ENCODE results near the gene CLCN7. TPM values are rescaled to one million over a fixed set of nuclear protein-coding genes. Genes with fewer than 3 reads are reported as not detected.
A peak's percentile ranks its signal among the peaks of the same experiment; 100 is the strongest.

The CLCN7 gene
- total RNA-seq, 2 donors from 2014 or later, result 51.9 to 108 TPM

GRCh38 chr16:1420111-1420539, 54.7 kb downstream of the CLCN7 start:
- TF ChIP-seq POLR2AphosphoS5 (IDR thresholded peaks at IDR 0.05), result no peak
- no peak for TF ChIP-seq CTCF (IDR thresholded peaks at IDR 0.05)
- TF ChIP-seq POLR2A (IDR thresholded peaks at IDR 0.05), result no peak
- intact Hi-C loops (cut with DNase I), result loop anchor here (5.0 kb wide), 1 partner anchor 113 kb away; the partner anchor contains the start of gene UBE2I
- Histone ChIP-seq H3K9me3 (no peaks in the 10 kb centered on the region), H3K27ac (peak overlapping the region; percentile 93 to 95), H3K4me3 (peak overlapping the region; percentile 94 to 95), H3K4me1 (replicated peaks) (peaks cover 8% of the 10 kb centered on the region), H3K27me3 (replicated peaks; ENCODE audit: insufficient read depth) (no peaks in the 10 kb centered on the region), H3K36me3 (no peaks in the 10 kb centered on the region)
- WGBS, result under 1% methylated on average over 22 of the region's 22 CpGs
- no peak for DNase-seq (ENCODE audit: low spot score)

GRCh38 chr16:1416521-1416941, 58.3 kb downstream of the CLCN7 start:
- 55% methylated on average over 3 of the region's 3 CpGs for WGBS
- intact Hi-C loops (cut with DNase I), result loop anchor here (10.0 kb wide), 1 partner anchor 198 kb away; the partner anchor contains the start of genes CRAMP1 and IFT140
- Histone ChIP-seq H3K36me3 (no peaks in the 10 kb centered on the region), H3K27ac (no peak overlapping the region), H3K27me3 (replicated peaks; ENCODE audit: insufficient read depth) (no peaks in the 10 kb centered on the region), H3K4me3 (no peak overlapping the region), H3K4me1 (replicated peaks) (peaks cover 8% of the 10 kb centered on the region), H3K9me3 (no peaks in the 10 kb centered on the region)
- no peak for DNase-seq (ENCODE audit: low spot score)
- TF ChIP-seq CTCF (IDR thresholded peaks at IDR 0.05), result no peak
- TF ChIP-seq POLR2AphosphoS5 (IDR thresholded peaks at IDR 0.05), result no peak

GRCh38 chr16:1414532-1415260, 60.1 kb downstream of the CLCN7 start, which contains the start of gene UNKL:
Gene UNKL (minus strand): TSS chr16:1414704. CDS start chr16:1414691, 13 bp downstream.
- H3K4me3 ChIP-seq, result peak within 1 kb of the TSS; percentile 95 to 98
- intact Hi-C loops (cut with DNase I), result loop anchor here (10.0 kb wide), 1 partner anchor 200 kb away; the partner anchor contains the start of genes CRAMP1 and IFT140
- 7% methylated on average over 23 of the region's 72 CpGs for WGBS
- H3K36me3 ChIP-seq, result peaks cover 0 to 3% of the 10 kb centered on the region in 2 donors
- H3K27me3 ChIP-seq (replicated peaks; ENCODE audit: insufficient read depth), result no peaks in the 10 kb centered on the region
- no peaks in the 10 kb centered on the region for H3K9me3 ChIP-seq
- peak within 1 kb of the TSS; percentile 84 to 87 for H3K27ac ChIP-seq
- peaks cover 3% of the 10 kb centered on the region for H3K4me1 ChIP-seq (replicated peaks)
- TF ChIP-seq CTCF (IDR thresholded peaks at IDR 0.05) (no peak), POLR2AphosphoS5 (IDR thresholded peaks at IDR 0.05) (peak; percentile 8)
- DNase-seq (ENCODE audit: low spot score), result peak; percentile 64

GRCh38 chr16:1413684-1414531, 60.9 kb downstream of the CLCN7 start:
- Histone ChIP-seq H3K4me1 (replicated peaks) (no peaks in the 10 kb centered on the region), H3K4me3 (peak overlapping the region; percentile 95 to 98), H3K27ac (peak overlapping the region; percentile 84 to 87), H3K27me3 (replicated peaks; ENCODE audit: insufficient read depth) (no peaks in the 10 kb centered on the region), H3K9me3 (no peaks in the 10 kb centered on the region), H3K36me3 (peaks cover 0 to 3% of the 10 kb centered on the region in 2 donors)
- intact Hi-C loops (cut with DNase I), result loop anchor here (10.0 kb wide), 1 partner anchor 201 kb away; the partner anchor contains the start of genes CRAMP1 and IFT140
- no peak for DNase-seq (ENCODE audit: low spot score)
- TF ChIP-seq CTCF (IDR thresholded peaks at IDR 0.05) (peak; percentile 25 to 60 (median 47)), POLR2AphosphoS5 (IDR thresholded peaks at IDR 0.05) (peak; percentile 12), POLR2A (IDR thresholded peaks at IDR 0.05) (no peak)
- WGBS, result 3% methylated on average over 72 of the region's 85 CpGs

Data from prostate gland (tissue), 2 donors.